ENCODE measurements around the gene ZNF674. TPM values are rescaled to one million over a fixed set of nuclear protein-coding genes. Genes with fewer than 3 reads are reported as not detected.

ZNF674 gene
- polyA plus RNA-seq, 1 donor from 2014 or later, result 10.8 TPM

GRCh38 chrX:46456125-46456922 lies 88.9 kb downstream of the ZNF674 start:
- Histone ChIP-seq H2AFZ (ENCODE audit: low read depth, low read length) (no peak overlapping the region), H3K36me3 (ENCODE audit: insufficient read depth, low read length) (no peaks in the 10 kb centered on the region), H3K79me2 (replicated peaks; ENCODE audit: insufficient read depth, low read length) (no peaks in the 10 kb centered on the region), H3K9me3 (ENCODE audit: low read length) (no peaks in the 10 kb centered on the region), H3K27me3 (ENCODE audit: insufficient read depth, low read depth, low read length) (no peaks in the 10 kb centered on the region), H3K9me2 (ENCODE audit: insufficient read depth, low read length) (no peaks in the 10 kb centered on the region), H3K4me3 (ENCODE audit: low read length) (no peak overlapping the region), H4K20me1 (ENCODE audit: insufficient read depth) (no peaks in the 10 kb centered on the region), H3K27ac (ENCODE audit: low read length) (no peak overlapping the region), H3F3A (ENCODE audit: insufficient read depth, low read length, poor library complexity, severe bottlenecking) (no peaks in the 10 kb centered on the region), H3K9ac (ENCODE audit: low read length) (no peak overlapping the region), H3K4me2 (ENCODE audit: low read length) (no peak overlapping the region)
- no peak for TF ChIP-seq EZH2 (IDR thresholded peaks at IDR 0.05; ENCODE audit: borderline replicate concordance, insufficient read depth, low read length, poor library complexity, severe bottlenecking)
- TF ChIP-seq CTCF (IDR thresholded peaks at IDR 0.05; ENCODE audit: poor library complexity, severe bottlenecking), result no peak
- no peak for TF ChIP-seq TAF1 (IDR thresholded peaks at IDR 0.05; ENCODE audit: low read depth)
- TF ChIP-seq SMC3 (conservative IDR thresholded peaks at IDR 0.05; ENCODE audit: poor library complexity), result no peak
- TF ChIP-seq MXI1 (conservative IDR thresholded peaks at IDR 0.05; ENCODE audit: poor library complexity, severe bottlenecking), result no peak
- TF ChIP-seq, protein P1, sequence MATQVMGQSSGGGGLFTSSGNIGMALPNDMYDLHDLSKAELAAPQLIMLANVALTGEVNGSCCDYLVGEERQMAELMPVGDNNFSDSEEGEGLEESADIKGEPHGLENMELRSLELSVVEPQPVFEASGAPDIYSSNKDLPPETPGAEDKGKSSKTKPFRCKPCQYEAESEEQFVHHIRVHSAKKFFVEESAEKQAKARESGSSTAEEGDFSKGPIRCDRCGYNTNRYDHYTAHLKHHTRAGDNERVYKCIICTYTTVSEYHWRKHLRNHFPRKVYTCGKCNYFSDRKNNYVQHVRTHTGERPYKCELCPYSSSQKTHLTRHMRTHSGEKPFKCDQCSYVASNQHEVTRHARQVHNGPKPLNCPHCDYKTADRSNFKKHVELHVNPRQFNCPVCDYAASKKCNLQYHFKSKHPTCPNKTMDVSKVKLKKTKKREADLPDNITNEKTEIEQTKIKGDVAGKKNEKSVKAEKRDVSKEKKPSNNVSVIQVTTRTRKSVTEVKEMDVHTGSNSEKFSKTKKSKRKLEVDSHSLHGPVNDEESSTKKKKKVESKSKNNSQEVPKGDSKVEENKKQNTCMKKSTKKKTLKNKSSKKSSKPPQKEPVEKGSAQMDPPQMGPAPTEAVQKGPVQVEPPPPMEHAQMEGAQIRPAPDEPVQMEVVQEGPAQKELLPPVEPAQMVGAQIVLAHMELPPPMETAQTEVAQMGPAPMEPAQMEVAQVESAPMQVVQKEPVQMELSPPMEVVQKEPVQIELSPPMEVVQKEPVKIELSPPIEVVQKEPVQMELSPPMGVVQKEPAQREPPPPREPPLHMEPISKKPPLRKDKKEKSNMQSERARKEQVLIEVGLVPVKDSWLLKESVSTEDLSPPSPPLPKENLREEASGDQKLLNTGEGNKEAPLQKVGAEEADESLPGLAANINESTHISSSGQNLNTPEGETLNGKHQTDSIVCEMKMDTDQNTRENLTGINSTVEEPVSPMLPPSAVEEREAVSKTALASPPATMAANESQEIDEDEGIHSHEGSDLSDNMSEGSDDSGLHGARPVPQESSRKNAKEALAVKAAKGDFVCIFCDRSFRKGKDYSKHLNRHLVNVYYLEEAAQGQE (IDR thresholded peaks at IDR 0.05; ENCODE audit: borderline replicate concordance), result no peak
- TF ChIP-seq POLR2AphosphoS5 (IDR thresholded peaks at IDR 0.05), result no peak
- TF ChIP-seq RAD21 (conservative IDR thresholded peaks at IDR 0.05), result no peak
- no peak for TF ChIP-seq EP300 (conservative IDR thresholded peaks at IDR 0.05; ENCODE audit: poor library complexity, severe bottlenecking)

Small RNA genes within 50 kb of the gene (small RNA-seq; reads per million reads assigned to genes)
- 0 reads per million in 3 experiments for gene RF00017
- gene RNU6-50P, result 0 reads per million in 3 experiments

Other genes with a start within 250 kb of the ZNF674 start
- gene CHST7, start 28.3 kb upstream of the ZNF674 start, polyA plus RNA-seq, result 4.9 and 6.2 TPM in 2 replicates
- 11.6 and 12.1 TPM in 2 replicates for gene SLC9A7, start 213.7 kb upstream of the ZNF674 start, polyA plus RNA-seq

Measured in neural cell (in vitro differentiated cells).